ENCODE data around the gene IER3. TPM values are rescaled to one million over a fixed set of nuclear protein-coding genes. Genes with fewer than 3 reads are reported as not detected.

IER3 gene
- total and polyA plus RNA-seq, 4 donors = 1.3 to 8.1 (median 6.7) TPM

- 92% methylated on average over 5 of the region's 5 CpGs for WGBS
- Histone ChIP-seq H3K36me3 (ENCODE audit: control insufficient read depth in 4 of 4, insufficient read depth in 3 of 4, low read depth in 1 of 4, low read length in 3 of 4) (no peaks in the 10 kb centered on the region), H3K27ac (ENCODE audit: low read depth in 1 of 2, low read length in 2 of 2) (no peak overlapping the region), H3K9ac (ENCODE audit: low read depth in 1 of 2, low read length in 2 of 2) (no peak overlapping the region), H3K4me3 (ENCODE audit: low read depth in 1 of 3, low read length in 3 of 3) (no peak overlapping the region), H3K9me3 (ENCODE audit: control insufficient read depth in 4 of 4, low read length in 3 of 4) (no peaks in the 10 kb centered on the region), H3K4me1 (ENCODE audit: control insufficient read depth in 4 of 4, insufficient read depth in 4 of 4, low read length in 3 of 4) (peaks cover 0 to 7% (median 3%) of the 10 kb centered on the region in 4 donors), H3K27me3 (ENCODE audit: control insufficient read depth in 4 of 4, insufficient read depth in 4 of 4, low read length in 3 of 4) (no peaks in the 10 kb centered on the region)
- DNase-seq (ENCODE audit: low spot score) = no peak
- no peak for TF ChIP-seq ZBTB33 (IDR thresholded peaks at IDR 0.05)
- no peak for TF ChIP-seq REST (IDR thresholded peaks at IDR 0.05)
- no peak for TF ChIP-seq GABPA (IDR thresholded peaks at IDR 0.05 in 1 of 2, conservative IDR thresholded peaks at IDR 0.05 in 1 of 2)
- TF ChIP-seq TAF1 (conservative IDR thresholded peaks at IDR 0.05) = no peak
- TF ChIP-seq FOXA2 (IDR thresholded peaks at IDR 0.05) = no peak
- no peak for TF ChIP-seq ATF3 (IDR thresholded peaks at IDR 0.05)
- no peak for TF ChIP-seq MAX (IDR thresholded peaks at IDR 0.05)
- no peak for TF ChIP-seq CTCF (IDR thresholded peaks at IDR 0.05; ENCODE audit: low read depth, low read length, missing input control)
- no peak for TF ChIP-seq RAD21 (IDR thresholded peaks at IDR 0.05)
- no peak for TF ChIP-seq SP1 (IDR thresholded peaks at IDR 0.05)
- no peak for TF ChIP-seq FOXA1 (IDR thresholded peaks at IDR 0.05)
- no peak for TF ChIP-seq YY1 (IDR thresholded peaks at IDR 0.05)
These were observed 32.2 kb upstream of the IER3 start for GRCh38 chr6:30776390-30777154.

- no peak overlapping the region for H3K4me3 ChIP-seq (ENCODE audit: low read depth in 1 of 3, low read length in 3 of 3)
- WGBS = 94% methylated on average over 2 of the region's 2 CpGs
- no peaks in the 10 kb centered on the region for H3K4me1 ChIP-seq (ENCODE audit: control insufficient read depth in 4 of 4, insufficient read depth in 4 of 4, low read length in 3 of 4)
- no peak overlapping the region for H3K27ac ChIP-seq (ENCODE audit: low read depth in 1 of 2, low read length in 2 of 2)
- no peaks in the 10 kb centered on the region for H3K27me3 ChIP-seq (ENCODE audit: control insufficient read depth in 4 of 4, insufficient read depth in 4 of 4, low read length in 3 of 4)
- no peak for DNase-seq (ENCODE audit: low spot score)
- H3K9ac ChIP-seq (ENCODE audit: low read depth in 1 of 2, low read length in 2 of 2) = no peak overlapping the region
- H3K36me3 ChIP-seq (ENCODE audit: control insufficient read depth in 4 of 4, insufficient read depth in 3 of 4, low read depth in 1 of 4, low read length in 3 of 4) = no peaks in the 10 kb centered on the region
- TF ChIP-seq JUND (IDR thresholded peaks at IDR 0.05) (no peak), HNF4G (IDR thresholded peaks at IDR 0.05) (no peak), CTCF (IDR thresholded peaks at IDR 0.05; ENCODE audit: low read depth, low read length, missing input control) (no peak), REST (IDR thresholded peaks at IDR 0.05) (no peak)
- no peaks in the 10 kb centered on the region for H3K9me3 ChIP-seq (ENCODE audit: control insufficient read depth in 4 of 4, low read length in 3 of 4)
These were observed 30.8 kb upstream of the IER3 start for GRCh38 chr6:30775104-30775503.

All from liver (tissue), 9 donors.